Fibroblast of the aortic adventitia (primary cell): ENCODE results near the gene THPO. TPM values are rescaled to one million over a fixed set of nuclear protein-coding genes. Genes with fewer than 3 reads are reported as not detected.

Source experiments
- DNase-seq: peaks from one replicate; pipeline ENCODE4 v3.0.0-alpha.2; 2010; ENCODE audit warnings: low read depth
- H3K4me3 ChIP-seq: 2 replicates; pipeline ENCODE4 v1.5.1; 2011; ENCODE audit warnings: low read depth, mild to moderate bottlenecking, control low read depth, low read length, moderate library complexity
- total RNA-seq: library from RNA; depleted of rRNA; stranded (reverse); fragments of >200 nt; gene quantifications from 2 replicates; pipeline ENCODE4 v1.2.3, GENCODE V29; 2012; ENCODE audit warnings: low replicate concordance
- TF ChIP-seq, protein P1 (sequence below): IDR thresholded peaks from 2 replicates; pipeline ENCODE4 v1.5.1; 2011; ENCODE audit warnings: mild to moderate bottlenecking, low read length, control low read depth, inconsistent platforms; ENCODE audit not compliant: insufficient read depth

THPO gene
- total RNA-seq, 1 donor = not detected

DNA sequence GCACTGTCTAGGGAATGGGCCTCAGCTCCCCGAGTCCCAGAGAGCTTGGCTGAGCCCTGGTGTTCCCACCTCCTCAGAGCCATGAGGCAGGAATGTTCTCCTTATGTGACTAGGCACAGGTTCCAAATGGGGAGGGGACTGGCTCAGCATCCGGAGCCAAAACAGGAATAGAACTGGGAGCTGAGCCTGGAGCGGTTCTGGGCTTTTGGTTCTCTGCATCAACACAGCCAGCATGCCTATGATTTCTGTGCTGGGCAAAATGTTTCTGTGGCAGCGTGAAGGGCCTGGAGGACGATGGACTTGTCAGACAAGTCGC lies 40.6 kb downstream of the THPO start, which contains the start of gene FAM131A:
Gene FAM131A, plus strand, starts transcription at position 202 of the 316 bp plus-strand sequence. Its CDS starts 31 bp downstream, at position 233.
- peak; percentile 87 for DNase-seq
- peak within 1 kb of the TSS; percentile 77 for H3K4me3 ChIP-seq
- TF ChIP-seq, protein P1, sequence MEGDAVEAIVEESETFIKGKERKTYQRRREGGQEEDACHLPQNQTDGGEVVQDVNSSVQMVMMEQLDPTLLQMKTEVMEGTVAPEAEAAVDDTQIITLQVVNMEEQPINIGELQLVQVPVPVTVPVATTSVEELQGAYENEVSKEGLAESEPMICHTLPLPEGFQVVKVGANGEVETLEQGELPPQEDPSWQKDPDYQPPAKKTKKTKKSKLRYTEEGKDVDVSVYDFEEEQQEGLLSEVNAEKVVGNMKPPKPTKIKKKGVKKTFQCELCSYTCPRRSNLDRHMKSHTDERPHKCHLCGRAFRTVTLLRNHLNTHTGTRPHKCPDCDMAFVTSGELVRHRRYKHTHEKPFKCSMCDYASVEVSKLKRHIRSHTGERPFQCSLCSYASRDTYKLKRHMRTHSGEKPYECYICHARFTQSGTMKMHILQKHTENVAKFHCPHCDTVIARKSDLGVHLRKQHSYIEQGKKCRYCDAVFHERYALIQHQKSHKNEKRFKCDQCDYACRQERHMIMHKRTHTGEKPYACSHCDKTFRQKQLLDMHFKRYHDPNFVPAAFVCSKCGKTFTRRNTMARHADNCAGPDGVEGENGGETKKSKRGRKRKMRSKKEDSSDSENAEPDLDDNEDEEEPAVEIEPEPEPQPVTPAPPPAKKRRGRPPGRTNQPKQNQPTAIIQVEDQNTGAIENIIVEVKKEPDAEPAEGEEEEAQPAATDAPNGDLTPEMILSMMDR = no peak

DNA sequence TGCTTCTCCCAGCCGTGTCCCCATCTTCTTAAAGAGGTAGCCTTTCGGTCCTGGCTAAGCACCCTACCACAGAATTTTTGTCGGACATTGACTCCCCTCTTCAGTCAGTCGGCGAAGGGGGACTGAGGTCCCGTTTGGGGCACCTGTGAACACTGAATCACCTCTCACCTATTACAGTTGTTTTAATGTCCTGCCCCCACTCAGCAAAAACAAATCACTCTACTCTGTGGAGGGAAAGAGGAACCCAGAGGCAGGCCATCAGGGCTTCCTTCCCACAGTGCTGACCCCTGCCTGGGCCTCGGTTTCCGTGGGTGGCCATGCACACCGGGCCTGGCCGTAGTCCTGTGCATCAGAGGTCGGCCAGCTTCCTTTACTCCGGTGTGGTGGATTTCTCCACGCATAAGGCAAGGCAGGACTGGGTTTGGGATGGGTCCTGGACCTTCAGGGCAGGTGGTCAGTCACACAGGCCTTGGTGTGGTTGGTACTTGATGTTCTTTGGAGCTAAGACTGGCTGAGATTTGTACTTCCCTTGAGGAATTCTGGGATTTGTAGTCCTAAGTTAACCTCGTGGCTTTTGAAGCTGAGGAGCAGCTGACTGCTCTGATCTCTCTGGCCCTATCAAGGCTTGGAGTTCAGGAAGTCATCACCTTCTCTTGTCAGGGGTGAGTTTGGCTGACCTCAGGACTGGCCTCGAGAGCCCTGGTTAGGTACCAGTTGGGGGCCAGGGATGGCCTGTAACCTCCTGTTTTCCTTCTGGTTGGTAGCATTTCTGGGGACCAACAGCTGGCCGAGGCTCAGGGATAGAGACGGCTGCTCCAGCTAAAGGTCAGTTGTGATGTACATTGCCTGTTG lies 41.2 kb downstream of the THPO start:
- DNase-seq = peak; percentile 81

DNA sequence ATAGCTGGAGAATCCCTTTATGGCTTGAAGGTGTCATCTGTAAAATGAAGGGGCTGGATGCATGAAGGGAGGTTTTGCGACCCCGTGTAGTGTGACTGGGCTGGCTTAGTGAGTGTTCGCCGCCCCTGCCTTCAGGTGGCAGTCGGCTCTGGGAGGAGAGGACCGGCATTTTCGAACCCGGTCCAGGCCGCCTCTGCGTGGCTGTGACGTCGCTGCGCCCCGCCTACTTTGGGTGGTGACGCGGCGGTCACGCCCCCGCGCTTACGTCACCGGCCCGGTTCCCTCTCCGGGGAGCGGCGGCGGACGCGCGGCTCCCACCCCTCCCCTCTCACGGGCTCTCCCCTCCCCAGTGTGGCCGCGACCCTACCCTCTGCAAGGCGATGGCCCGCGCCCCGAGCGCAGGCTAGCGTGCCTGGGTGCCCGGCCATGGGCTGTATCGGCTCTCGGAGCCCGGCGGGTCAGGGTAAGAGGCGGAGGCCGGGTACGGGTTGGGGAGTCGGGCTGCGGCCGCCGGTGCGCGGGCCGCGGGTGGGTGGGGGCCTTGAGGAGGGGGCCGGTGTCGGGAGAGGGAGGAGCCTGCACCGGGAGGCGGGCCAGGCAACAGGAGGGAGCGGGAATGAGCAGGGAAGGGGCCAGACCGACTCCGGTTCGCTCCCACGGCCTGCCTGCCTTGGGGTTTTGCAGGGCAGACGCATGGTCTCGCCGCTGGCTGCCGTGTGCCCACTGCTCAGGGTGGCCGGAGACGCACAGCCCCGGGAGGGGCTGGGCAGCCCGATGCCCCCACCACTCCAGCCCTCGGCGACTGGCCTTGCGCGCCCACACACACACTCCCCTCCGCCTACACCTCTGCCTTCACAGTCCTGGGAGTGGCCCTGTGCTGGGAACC lies 42.1 kb downstream of the THPO start:
- TF ChIP-seq, protein P1 = no peak
- DNase-seq = peak; percentile 75
- H3K4me3 ChIP-seq = peak overlapping the region; percentile 77

More for the DNA sequence above, 41.2 kb downstream of the THPO start:
- peak overlapping the region; percentile 77 for H3K4me3 ChIP-seq
- TF ChIP-seq, protein P1 = no peak

DNA sequence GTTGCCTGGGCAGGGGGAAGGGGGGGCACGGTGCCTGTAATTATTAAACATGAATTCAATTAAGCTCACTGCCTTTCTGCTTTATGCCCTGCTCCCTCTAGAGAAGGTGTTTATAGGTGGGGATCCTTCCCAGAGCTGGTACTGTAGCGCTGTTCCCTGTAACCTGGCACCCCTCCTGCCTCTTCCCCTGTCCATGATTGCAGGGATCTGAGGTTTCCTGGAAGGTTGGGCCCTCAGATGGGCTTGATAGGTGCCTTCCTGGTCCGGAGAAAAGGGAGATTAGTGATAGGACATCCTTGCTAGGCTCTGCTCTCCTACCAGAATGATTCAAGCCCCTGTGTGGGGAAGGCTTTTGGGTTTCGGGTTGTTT lies 42.7 kb downstream of the THPO start:
- no peak for DNase-seq
- H3K4me3 ChIP-seq = no peak overlapping the region
- TF ChIP-seq, protein P1 = no peak

DNA sequence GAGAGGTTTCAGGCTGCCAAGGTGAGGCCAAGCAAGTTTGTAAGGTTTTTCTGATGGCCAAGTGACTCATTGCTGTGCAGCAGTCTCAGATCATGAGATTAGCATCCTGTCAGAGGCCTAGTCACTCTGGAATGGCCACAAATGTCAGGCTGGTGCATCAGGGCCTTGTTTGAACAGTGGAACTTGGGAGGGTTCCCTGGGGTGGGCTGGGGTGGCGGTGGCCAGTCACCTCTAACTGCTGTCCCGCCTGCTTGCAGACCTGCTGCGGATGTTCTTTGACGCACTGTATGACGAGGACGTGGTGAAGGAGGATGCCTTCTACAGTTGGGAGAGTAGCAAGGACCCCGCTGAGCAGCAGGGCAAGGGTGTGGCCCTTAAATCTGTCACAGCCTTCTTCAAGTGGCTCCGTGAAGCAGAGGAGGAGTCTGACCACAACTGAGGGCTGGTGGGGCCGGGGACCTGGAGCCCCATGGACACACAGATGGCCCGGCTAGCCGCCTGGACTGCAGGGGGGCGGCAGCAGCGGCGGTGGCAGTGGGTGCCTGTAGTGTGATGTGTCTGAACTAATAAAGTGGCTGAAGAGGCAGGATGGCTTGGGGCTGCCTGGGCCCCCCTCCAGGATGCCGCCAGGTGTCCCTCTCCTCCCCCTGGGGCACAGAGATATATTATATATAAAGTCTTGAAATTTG lies 43.4 kb downstream of the THPO start:
- TF ChIP-seq, protein P1 = no peak
- peak; percentile 54 for DNase-seq

DNA sequence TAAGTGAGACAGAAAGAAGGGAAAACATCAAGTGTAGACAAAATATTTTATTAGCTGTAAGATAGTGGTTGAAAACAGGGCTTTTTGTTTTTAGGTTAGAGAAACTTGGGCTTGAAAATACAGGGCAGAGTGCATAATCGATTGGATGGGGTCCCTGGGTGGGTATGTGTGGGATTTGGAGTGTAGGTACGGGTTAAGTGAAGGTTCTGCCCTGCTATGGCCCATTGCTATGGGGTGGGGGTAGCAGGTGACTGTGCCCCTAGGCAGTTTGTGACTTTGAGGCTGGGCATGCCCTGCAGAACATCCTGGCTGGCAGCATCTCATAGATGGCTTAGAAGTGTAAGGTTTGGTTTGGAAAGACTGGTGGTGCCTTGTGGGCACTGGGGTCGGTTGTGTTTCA lies 44.3 kb downstream of the THPO start:
- TF ChIP-seq, protein P1 = no peak
- no peak for DNase-seq

More for the DNA sequence above, 43.4 kb downstream of the THPO start:
- H3K4me3 ChIP-seq = no peak overlapping the region

More for the DNA sequence above, 44.3 kb downstream of the THPO start:
- no peak overlapping the region for H3K4me3 ChIP-seq
